A549 treated with AZD9567 at 1 μM for 4 hours (cell line): ENCODE data around the gene ANKRD37. TPM values are rescaled to one million over a fixed set of nuclear protein-coding genes. Genes with fewer than 3 reads are reported as not detected.

Source experiments
- total RNA-seq: library from RNA; stranded (reverse); fragments of 200-300 nt; extraction: Qiagen RNA extraction; gene quantifications from 5 replicates; pipeline ENCODE4 v1.2.3, GENCODE V29; 2022; ENCODE audit not compliant: insufficient read depth

The ANKRD37 gene, protein sequence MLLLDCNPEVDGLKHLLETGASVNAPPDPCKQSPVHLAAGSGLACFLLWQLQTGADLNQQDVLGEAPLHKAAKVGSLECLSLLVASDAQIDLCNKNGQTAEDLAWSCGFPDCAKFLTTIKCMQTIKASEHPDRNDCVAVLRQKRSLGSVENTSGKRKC
- total RNA-seq = 2.8 to 4.0 TPM (median 3.8 TPM) in 4 of 5 replicates, not detected in the other

DNA sequence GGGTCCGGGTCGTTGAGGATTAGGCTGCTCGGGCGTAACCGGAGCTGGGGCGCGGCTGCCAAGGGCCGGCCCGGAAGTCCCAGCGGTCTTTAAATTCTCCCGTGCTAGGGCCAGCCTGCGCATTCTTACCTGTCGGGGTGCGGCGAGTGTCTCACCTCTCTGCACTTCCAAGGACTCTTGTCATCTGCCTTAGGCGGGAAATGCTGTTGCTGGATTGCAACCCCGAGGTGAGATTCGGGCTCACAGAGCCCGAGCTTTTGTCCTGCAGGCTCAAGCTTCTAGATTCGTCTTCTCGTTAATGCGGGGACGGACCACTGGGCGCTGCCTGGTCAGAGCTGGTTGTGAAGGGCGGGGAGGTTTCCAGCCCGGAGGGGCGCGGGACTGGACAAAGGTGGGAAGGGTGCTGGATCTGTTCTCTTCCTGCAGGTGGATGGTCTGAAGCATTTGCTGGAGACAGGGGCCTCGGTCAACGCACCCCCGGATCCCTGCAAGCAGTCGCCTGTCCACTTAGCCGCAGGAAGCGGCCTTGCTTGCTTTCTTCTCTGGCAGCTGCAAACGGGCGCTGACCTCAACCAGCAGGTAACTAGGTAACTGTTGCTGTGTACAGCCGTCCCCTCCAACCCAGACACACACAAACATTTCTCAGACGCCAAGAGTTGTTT is at the start of gene ANKRD37:
Gene ANKRD37 (plus strand): TSS at position 118 of the 662 bp plus-strand sequence. CDS start 83 bp downstream, at position 201.

DNA sequence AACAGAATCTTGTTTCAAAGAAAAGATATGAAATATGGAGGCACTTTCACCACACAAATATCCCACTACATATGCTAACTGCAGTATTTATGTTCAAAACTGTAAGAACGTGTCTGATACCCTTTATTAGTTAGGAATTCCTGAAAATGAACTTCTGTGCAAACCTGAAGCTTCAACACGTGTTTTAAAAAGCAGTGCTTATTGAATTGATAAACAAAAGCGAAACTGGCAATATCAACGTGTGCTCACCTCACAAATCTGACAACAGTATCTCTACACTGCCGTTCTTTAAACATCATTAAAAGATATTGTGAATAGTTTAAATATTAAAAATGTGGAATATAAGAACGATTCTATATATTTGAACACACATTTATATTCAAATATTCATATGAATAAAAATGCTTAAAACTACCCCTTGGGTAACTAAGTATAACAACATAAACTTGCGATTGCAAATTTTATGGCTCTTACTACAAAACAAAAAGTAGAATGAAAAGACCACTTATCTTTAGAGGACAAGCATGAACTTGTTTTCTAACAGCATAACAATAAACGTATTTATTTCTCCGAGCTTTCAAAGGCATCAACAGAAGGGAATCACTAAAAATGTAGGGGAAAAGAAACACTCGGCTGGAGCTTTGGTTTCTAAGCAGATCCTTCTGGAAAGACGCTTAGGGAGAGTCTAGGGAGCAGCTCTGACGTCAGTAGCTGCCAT is 1.2 kb upstream of the ANKRD37 start, which contains the start of gene LRP2BP:
Gene LRP2BP (minus strand): TSS at position 687 of the 718 bp plus-strand sequence. CDS start 17,738 bp downstream, outside the sequence.

DNA sequence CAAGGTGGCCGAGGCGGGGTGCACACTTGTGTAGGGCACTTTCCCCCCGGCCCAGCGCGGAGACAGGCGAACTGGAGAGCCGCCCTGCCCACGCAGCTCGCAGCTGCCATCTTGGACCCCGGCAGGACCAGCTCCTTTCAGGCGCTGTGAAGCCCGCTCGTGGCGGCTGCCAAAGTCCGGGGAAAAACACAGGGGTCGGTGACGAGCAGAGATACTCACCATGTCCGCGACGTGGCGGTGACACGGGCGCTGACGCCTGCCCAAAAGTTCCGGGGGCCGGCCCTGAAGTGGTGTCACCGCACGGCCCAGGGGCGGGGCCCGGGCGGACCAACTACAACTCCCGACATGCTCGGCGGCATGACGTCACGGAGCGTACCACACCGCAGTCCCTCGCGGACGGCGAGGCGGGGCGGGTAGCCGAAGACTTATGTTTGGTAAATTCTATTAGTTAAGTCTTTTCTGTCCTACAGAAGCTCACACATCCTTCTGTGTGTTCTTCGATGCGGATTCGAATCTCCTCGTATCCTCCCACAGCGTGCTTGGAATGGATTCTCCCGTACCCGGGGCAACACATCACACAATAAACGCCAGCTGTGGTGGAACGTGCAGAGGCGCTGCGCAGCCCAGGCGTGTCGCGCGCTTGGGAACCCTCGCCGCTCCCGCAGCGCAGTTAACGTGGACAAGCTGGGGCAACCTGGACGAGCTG is 29.2 kb downstream of the ANKRD37 start, which contains the start of gene UFSP2:
Gene UFSP2 (minus strand): TSS at position 318 of the 706 bp plus-strand sequence. CDS start 96 bp downstream, at position 222.

Other genes with a start within 250 kb of the ANKRD37 start
- 9.0 to 18.2 TPM (median 12.3 TPM) in 5 replicates for gene CFAP97, start 192.8 kb upstream of the ANKRD37 start, total RNA-seq
- 6.4 to 7.6 TPM (median 7.4 TPM) in 5 replicates for gene SNX25, start 187.2 kb upstream of the ANKRD37 start, total RNA-seq
- gene LRP2BP, start 917 bp upstream of the ANKRD37 start, total RNA-seq = 0.12 to 0.29 TPM (median 0.13 TPM) in 4 of 5 replicates, not detected in the other
- 10.3 to 17.8 TPM (median 11.4 TPM) in 5 replicates for gene UFSP2, start 29.1 kb downstream of the ANKRD37 start, total RNA-seq
- 0.13 TPM in 1 of 5 replicates, not detected in the others for gene CCDC110, start 74.9 kb downstream of the ANKRD37 start, total RNA-seq
- gene PDLIM3, start 138.7 kb downstream of the ANKRD37 start, total RNA-seq = 0.08 to 0.30 TPM (median 0.22 TPM) in 4 of 5 replicates, not detected in the other